Peyer's patch (tissue), 4 donors: ENCODE data around the gene KCTD1.

Experiments used
- POLR2A ChIP-seq, 2 donors: fragments of 450-650 bp; IDR thresholded peaks; one replicate each; pipeline ENCODE4 v1.5.1; 2017; ENCODE audit warnings: antibody characterized with exemption in 2 of 2, mild to moderate bottlenecking in 2 of 2, moderate library complexity in 2 of 2
- TF ChIP-seq, protein P1 (sequence below), 6 experiments: fragments of 450-650 bp in 4 of 6; fragments of 200-600 bp in 2 of 6; sonication (generic) in 1 of 6; IDR thresholded peaks; one replicate each; pipeline ENCODE4 v1.5.1; 2017 to 2019; ENCODE audit warnings: antibody characterized with exemption in 6 of 6, mild to moderate bottlenecking in 3 of 6, moderate library complexity in 1 of 6

DNA sequence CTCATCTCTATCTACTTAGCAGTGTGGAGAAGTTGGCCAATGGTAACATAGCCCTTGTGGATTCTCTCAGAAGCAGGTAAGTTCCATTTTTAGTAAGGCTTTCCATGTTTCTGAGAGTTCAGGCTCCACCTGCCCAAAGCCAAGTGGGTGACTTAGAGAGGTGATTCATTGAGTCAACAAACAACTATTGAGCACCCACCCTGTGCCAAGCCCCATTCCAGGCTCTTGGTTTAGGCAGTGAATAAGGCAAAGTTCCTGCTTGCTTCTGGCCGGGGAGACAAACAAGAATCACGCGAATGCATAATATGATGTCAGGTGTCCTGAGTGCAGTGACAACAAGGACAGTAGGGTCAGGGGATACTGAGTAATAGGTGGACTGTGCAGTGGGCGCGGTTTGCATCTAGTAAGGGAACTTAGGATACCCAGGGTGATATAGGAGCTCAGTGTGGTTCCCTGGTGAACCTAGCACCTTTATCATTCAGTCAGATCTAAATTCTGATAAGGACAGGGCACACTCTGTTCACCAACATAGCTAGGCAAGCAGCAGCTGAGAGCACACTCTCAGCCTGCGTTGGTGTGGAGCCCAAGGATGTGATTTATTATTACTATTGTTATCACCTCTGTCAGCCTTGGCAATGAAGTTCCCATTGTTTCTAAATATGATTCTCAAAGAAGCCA lies 31.7 kb upstream of the KCTD1 start:
- TF ChIP-seq, protein P1, sequence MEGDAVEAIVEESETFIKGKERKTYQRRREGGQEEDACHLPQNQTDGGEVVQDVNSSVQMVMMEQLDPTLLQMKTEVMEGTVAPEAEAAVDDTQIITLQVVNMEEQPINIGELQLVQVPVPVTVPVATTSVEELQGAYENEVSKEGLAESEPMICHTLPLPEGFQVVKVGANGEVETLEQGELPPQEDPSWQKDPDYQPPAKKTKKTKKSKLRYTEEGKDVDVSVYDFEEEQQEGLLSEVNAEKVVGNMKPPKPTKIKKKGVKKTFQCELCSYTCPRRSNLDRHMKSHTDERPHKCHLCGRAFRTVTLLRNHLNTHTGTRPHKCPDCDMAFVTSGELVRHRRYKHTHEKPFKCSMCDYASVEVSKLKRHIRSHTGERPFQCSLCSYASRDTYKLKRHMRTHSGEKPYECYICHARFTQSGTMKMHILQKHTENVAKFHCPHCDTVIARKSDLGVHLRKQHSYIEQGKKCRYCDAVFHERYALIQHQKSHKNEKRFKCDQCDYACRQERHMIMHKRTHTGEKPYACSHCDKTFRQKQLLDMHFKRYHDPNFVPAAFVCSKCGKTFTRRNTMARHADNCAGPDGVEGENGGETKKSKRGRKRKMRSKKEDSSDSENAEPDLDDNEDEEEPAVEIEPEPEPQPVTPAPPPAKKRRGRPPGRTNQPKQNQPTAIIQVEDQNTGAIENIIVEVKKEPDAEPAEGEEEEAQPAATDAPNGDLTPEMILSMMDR (IDR thresholded peaks at IDR 0.05), result no peak
- no peak for TF ChIP-seq POLR2A (IDR thresholded peaks at IDR 0.05)
